Measurements from ENCODE around the gene GMDS. TPM values are rescaled to one million over a fixed set of nuclear protein-coding genes. Genes with fewer than 3 reads are reported as not detected.

GMDS gene
- total RNA-seq, 2 experiments from 2014 or later = 33.2 to 33.5 TPM

GRCh38 chr6:1972962-1973361 is 272.4 kb downstream of the GMDS start:
- Mint-ChIP-seq H3K9me3 (ENCODE audit: low read depth) (no peaks in the 10 kb centered on the region), H3K36me3 (ENCODE audit: low read depth) (no peaks in the 10 kb centered on the region), H3K4me3 (no peak overlapping the region), H3K27ac (no peak overlapping the region), H3K27me3 (no peaks in the 10 kb centered on the region), H3K4me1 (peaks cover 4% of the 10 kb centered on the region)
- CTCF ChIA-PET = interaction anchor here (1.1 kb wide), 1 partner anchor 381 kb away, joined by 3 read pairs; no protein-coding TSS in a partner anchor
- POLR2A ChIA-PET = no interaction called here
- DNase-seq (no peak), ATAC-seq (no peak)
- intact Hi-C loops (cut with DNase I, micrococcal nuclease) = no loop called here

DNA sequence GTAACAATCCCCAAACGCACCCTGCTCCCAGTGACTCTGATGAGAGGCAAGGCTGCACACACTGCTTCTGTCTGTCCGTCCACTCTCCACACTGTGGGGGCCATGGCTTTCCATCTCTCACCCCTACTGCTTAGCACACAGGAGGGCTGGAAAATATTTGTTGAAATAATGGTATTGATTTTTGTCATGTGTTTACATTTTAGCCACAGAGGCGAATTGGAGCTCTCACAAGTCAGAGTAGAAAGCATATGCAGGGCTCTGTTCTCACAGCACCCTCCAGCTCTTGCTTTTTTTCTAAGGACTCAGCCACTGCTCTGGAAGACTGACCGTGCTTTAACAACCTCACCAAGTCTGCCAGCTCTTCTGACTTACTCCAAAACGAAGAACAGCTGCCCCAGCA is 273.8 kb downstream of the GMDS start:
- Mint-ChIP-seq H3K27ac (no peak overlapping the region), H3K9me3 (ENCODE audit: low read depth) (no peaks in the 10 kb centered on the region), H3K27me3 (no peaks in the 10 kb centered on the region), H3K36me3 (ENCODE audit: low read depth) (peaks cover 2% of the 10 kb centered on the region), H3K4me3 (no peak overlapping the region), H3K4me1 (peaks cover 4% of the 10 kb centered on the region)
- ChIA-PET CTCF (interaction anchor here (0.6 kb wide), 1 partner anchor 117 kb away, joined by 3 read pairs; no protein-coding TSS in a partner anchor), POLR2A (no interaction called here)
- ATAC-seq (no peak), DNase-seq (no peak)
- intact Hi-C loops (cut with DNase I, micrococcal nuclease) = no loop called here

DNA sequence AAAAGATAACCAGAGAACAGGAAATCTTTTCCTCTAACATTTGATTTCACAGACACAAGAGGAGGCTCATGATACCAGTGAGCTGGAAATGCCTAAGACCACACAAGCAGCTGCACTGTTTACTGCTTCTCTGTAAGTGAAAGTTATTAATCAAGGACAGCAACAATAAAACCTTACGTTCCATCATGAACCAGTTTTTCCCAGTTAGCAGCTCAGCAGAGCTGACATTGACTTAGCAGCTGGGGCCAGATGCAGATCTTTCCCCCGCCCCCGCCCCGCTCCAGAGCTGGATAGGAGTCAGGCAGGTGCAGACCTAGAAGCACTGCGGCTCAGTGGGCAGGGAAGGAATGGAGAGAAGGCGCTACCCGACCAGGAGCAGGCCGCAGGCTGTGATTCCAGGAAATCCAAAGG is 275.2 kb downstream of the GMDS start:
- ChIA-PET CTCF (no interaction called here), POLR2A (no interaction called here)
- no peak for ATAC-seq
- H3K4me3 Mint-ChIP-seq = no peak overlapping the region
- no peaks in the 10 kb centered on the region for H3K9me3 Mint-ChIP-seq (ENCODE audit: low read depth)
- DNase-seq = no peak
- intact Hi-C loops (cut with DNase I, micrococcal nuclease) = no loop called here
- no peaks in the 10 kb centered on the region for H3K27me3 Mint-ChIP-seq
- no peak overlapping the region for H3K27ac Mint-ChIP-seq
- H3K36me3 Mint-ChIP-seq (ENCODE audit: low read depth) = peaks cover 5% of the 10 kb centered on the region
- H3K4me1 Mint-ChIP-seq = peaks cover 4% of the 10 kb centered on the region

GRCh38 chr6:1966713-1967112 is 278.7 kb downstream of the GMDS start:
- intact Hi-C loops (cut with DNase I, micrococcal nuclease) = no loop called here
- H3K4me1 Mint-ChIP-seq = peaks cover 4% of the 10 kb centered on the region
- ChIA-PET CTCF (no interaction called here), POLR2A (no interaction called here)
- no peak for DNase-seq
- H3K4me3 Mint-ChIP-seq = no peak overlapping the region
- no peak for ATAC-seq
- no peaks in the 10 kb centered on the region for H3K27me3 Mint-ChIP-seq
- peaks cover 2% of the 10 kb centered on the region for H3K9me3 Mint-ChIP-seq (ENCODE audit: low read depth)
- H3K36me3 Mint-ChIP-seq (ENCODE audit: low read depth) = peaks cover 7% of the 10 kb centered on the region
- H3K27ac Mint-ChIP-seq = no peak overlapping the region

DNA sequence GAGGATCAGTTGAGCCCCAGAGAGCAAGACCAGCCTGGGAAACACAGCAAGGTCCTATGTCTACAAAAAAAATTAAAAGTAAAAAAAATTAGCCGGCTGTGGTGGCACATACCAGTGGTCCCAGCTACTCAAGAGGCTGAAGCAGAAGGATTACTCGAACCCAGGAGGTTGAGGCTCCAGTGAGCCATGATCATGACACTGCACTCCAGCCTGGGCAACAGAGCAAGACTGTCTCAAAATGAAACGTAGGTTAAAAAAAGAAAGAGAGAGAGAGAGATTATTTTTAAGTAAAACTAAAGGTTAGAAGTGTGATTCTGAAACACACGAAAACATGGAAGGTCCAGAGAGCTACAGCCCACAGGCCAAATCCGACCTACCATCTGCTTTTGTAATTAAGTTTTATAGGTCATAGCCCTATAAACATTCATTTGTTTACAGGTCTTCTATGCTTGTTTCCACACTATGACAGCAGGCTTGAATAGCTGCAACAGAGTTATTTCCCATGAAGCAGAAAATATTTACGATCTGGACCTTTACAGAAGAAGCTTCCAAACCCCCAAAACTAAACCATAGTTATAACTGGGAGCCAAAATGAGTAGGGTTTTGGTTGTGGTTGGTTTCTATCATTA is 279.7 kb downstream of the GMDS start:
- H3K9me3 Mint-ChIP-seq (ENCODE audit: low read depth) = peaks cover 2% of the 10 kb centered on the region

GRCh38 chr6:1963596-1963995 is 281.8 kb downstream of the GMDS start:
- Mint-ChIP-seq H3K27me3 (no peaks in the 10 kb centered on the region), H3K4me1 (no peaks in the 10 kb centered on the region), H3K9me3 (ENCODE audit: low read depth) (peaks cover 2% of the 10 kb centered on the region), H3K36me3 (ENCODE audit: low read depth) (peaks cover 7% of the 10 kb centered on the region), H3K27ac (no peak overlapping the region), H3K4me3 (no peak overlapping the region)
- POLR2A ChIA-PET = no interaction called here
- DNase-seq (no peak), ATAC-seq (no peak)
- intact Hi-C loops (cut with DNase I, micrococcal nuclease) = no loop called here
- CTCF ChIA-PET = interaction anchor here (1.8 kb wide), 1 partner anchor 23 kb away, joined by 4 read pairs; no protein-coding TSS in a partner anchor

More for the DNA sequence above, 279.7 kb downstream of the GMDS start:
- Mint-ChIP-seq H3K4me3 (no peak overlapping the region), H3K36me3 (ENCODE audit: low read depth) (peaks cover 7% of the 10 kb centered on the region), H3K27ac (no peak overlapping the region), H3K27me3 (no peaks in the 10 kb centered on the region), H3K4me1 (peaks cover 4% of the 10 kb centered on the region)
- intact Hi-C loops (cut with DNase I, micrococcal nuclease) = no loop called here
- CTCF ChIA-PET = interaction anchor here (1.8 kb wide), 1 partner anchor 21 kb away, joined by 4 read pairs; no protein-coding TSS in a partner anchor
- POLR2A ChIA-PET = no interaction called here
- DNase-seq (no peak), ATAC-seq (no peak)

DNA sequence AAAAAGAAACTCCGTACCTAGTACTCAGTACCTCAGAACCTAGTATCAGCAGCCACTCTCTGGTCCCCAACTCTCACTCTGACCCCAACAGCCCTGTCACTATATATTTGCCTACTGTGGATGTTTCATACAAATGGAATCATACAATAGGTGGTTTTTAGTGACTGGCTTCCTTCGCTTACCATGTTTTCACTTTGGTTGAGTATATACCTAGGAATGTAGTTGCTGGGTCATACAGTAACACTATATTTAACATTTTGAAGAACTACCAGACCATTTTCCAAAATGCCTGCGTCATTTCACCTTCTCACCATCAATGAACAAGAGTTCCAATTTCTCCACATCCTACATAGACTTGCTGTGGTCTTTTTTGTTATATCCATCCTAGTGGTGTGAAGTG is 283.2 kb downstream of the GMDS start:
- peaks cover 2% of the 10 kb centered on the region for H3K9me3 Mint-ChIP-seq (ENCODE audit: low read depth)
- H3K4me1 Mint-ChIP-seq = no peaks in the 10 kb centered on the region
- ATAC-seq = no peak
- intact Hi-C loops (cut with DNase I, micrococcal nuclease) = no loop called here
- POLR2A ChIA-PET = no interaction called here
- peaks cover 7% of the 10 kb centered on the region for H3K36me3 Mint-ChIP-seq (ENCODE audit: low read depth)
- H3K27ac Mint-ChIP-seq = peak overlapping the region; percentile 20
- CTCF ChIA-PET = no interaction called here
- DNase-seq = no peak
- H3K27me3 Mint-ChIP-seq = no peaks in the 10 kb centered on the region
- H3K4me3 Mint-ChIP-seq = no peak overlapping the region

- intact Hi-C loops (cut with DNase I, micrococcal nuclease) = no loop called here
- ChIA-PET POLR2A (no interaction called here), CTCF (interaction anchor here (0.7 kb wide), 1 partner anchor 34 kb away, joined by 4 read pairs; no protein-coding TSS in a partner anchor)
- peaks cover 3% of the 10 kb centered on the region for H3K36me3 Mint-ChIP-seq (ENCODE audit: low read depth)
- peaks cover 2% of the 10 kb centered on the region for H3K9me3 Mint-ChIP-seq (ENCODE audit: low read depth)
- H3K4me3 Mint-ChIP-seq = no peak overlapping the region
- no peaks in the 10 kb centered on the region for H3K4me1 Mint-ChIP-seq
- no peak for DNase-seq
- ATAC-seq = no peak
- no peaks in the 10 kb centered on the region for H3K27me3 Mint-ChIP-seq
- H3K27ac Mint-ChIP-seq = no peak overlapping the region
Measured at GRCh38 chr6:1960486-1961142, 284.8 kb downstream of the GMDS start.

- Mint-ChIP-seq H3K4me1 (no peaks in the 10 kb centered on the region), H3K27me3 (no peaks in the 10 kb centered on the region), H3K4me3 (no peak overlapping the region), H3K27ac (no peak overlapping the region), H3K9me3 (ENCODE audit: low read depth) (no peaks in the 10 kb centered on the region), H3K36me3 (ENCODE audit: low read depth) (no peaks in the 10 kb centered on the region)
- DNase-seq = no peak
- ChIA-PET CTCF (no interaction called here), POLR2A (no interaction called here)
- intact Hi-C loops (cut with DNase I, micrococcal nuclease) = no loop called here
- ATAC-seq = no peak
Measured at GRCh38 chr6:1958257-1958656, 287.1 kb downstream of the GMDS start.

GRCh38 chr6:1957746-1958145 is 287.7 kb downstream of the GMDS start:
- ChIA-PET CTCF (no interaction called here), POLR2A (no interaction called here)
- DNase-seq (no peak), ATAC-seq (no peak)
- no peaks in the 10 kb centered on the region for H3K4me1 Mint-ChIP-seq
- H3K4me3 Mint-ChIP-seq = no peak overlapping the region
- H3K36me3 Mint-ChIP-seq (ENCODE audit: low read depth) = no peaks in the 10 kb centered on the region
- H3K27ac Mint-ChIP-seq = no peak overlapping the region
- no peaks in the 10 kb centered on the region for H3K9me3 Mint-ChIP-seq (ENCODE audit: low read depth)
- intact Hi-C loops (cut with DNase I, micrococcal nuclease) = no loop called here
- H3K27me3 Mint-ChIP-seq = no peaks in the 10 kb centered on the region

- Mint-ChIP-seq H3K27me3 (no peaks in the 10 kb centered on the region), H3K9me3 (ENCODE audit: low read depth) (no peaks in the 10 kb centered on the region), H3K36me3 (ENCODE audit: low read depth) (peaks cover 6% of the 10 kb centered on the region), H3K27ac (no peak overlapping the region), H3K4me3 (no peak overlapping the region), H3K4me1 (no peaks in the 10 kb centered on the region)
- ChIA-PET CTCF (no interaction called here), POLR2A (no interaction called here)
- ATAC-seq (no peak), DNase-seq (no peak)
- intact Hi-C loops (cut with DNase I, micrococcal nuclease) = no loop called here
Measured at GRCh38 chr6:1952740-1953360, 292.6 kb downstream of the GMDS start.

GRCh38 chr6:1950631-1951030 is 294.8 kb downstream of the GMDS start:
- H3K27ac Mint-ChIP-seq = no peak overlapping the region
- H3K4me3 Mint-ChIP-seq = no peak overlapping the region
- no peaks in the 10 kb centered on the region for H3K4me1 Mint-ChIP-seq
- no peak for ATAC-seq
- DNase-seq = no peak
- POLR2A ChIA-PET = no interaction called here
- H3K27me3 Mint-ChIP-seq = no peaks in the 10 kb centered on the region
- H3K9me3 Mint-ChIP-seq (ENCODE audit: low read depth) = no peaks in the 10 kb centered on the region
- CTCF ChIA-PET = no interaction called here
- intact Hi-C loops (cut with DNase I, micrococcal nuclease) = no loop called here
- peaks cover 8% of the 10 kb centered on the region for H3K36me3 Mint-ChIP-seq (ENCODE audit: low read depth)
